T1000 (cell line): ENCODE data around the gene FAM217B.

Experiments
- DNase-seq: peaks from one replicate; lab custom pipeline; 2025; ENCODE audit warnings: mixed read lengths; lab: John Stamatoyannopoulos, UW

The FAM217B gene, protein sequence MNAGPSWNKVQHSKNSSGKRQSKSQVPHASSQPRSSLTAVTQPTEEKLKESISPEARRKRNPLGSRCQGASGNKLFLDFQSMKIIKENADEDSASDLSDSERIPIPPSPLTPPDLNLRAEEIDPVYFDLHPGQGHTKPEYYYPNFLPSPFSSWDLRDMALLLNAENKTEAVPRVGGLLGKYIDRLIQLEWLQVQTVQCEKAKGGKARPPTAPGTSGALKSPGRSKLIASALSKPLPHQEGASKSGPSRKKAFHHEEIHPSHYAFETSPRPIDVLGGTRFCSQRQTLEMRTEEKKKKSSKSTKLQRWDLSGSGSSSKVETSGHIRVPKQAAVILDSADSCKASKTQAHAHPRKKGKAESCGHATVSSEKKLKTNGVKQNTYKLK

DNA sequence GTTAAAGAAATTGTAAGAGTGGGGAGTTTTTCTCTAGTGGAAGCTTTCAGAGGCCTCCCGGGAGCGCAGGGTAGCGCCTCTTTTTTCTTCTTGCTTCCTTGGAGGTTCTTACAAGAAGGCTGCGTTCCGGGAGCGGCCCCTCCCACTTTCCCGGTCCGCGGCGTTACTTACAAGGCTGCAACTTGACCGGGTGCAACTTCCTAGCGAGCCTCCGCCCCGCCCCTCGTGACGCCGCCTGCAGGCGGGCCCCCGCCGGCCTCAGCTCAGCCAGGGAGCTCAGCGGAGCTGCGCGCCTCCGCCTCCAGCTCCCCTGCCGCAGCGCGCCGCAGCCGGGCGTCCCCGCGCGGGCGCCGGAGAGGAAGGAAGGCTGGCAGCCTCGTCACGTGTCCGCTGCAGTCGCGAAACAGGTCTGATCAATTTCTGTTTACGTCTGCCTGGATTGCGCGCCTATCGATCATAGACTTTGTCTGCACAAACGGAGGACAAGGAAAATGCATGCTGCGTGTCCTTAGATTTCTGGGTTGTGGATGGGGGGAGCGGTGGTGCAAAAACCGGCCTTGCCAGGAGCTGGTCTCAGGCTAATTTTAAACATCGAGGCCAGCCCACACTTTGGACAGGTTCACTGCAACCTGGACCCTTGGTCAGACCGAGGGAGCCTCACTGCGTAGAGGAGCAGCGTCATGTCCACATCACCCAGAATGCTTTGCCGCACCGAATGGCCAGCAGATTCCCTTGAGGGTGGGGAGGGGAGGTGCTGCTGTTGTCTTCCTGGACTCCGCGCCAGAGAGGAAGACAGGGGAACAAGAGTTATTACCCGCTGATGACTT is at the start of gene FAM217B, which contains the start of gene PPP1R3D:
Gene FAM217B (plus strand): TSS at position 261 of the 827 bp plus-strand sequence. CDS start 3,555 bp downstream, outside the sequence.
Gene PPP1R3D (minus strand): TSS at position 177 of the 827 bp plus-strand sequence. CDS start 374 bp downstream, outside the sequence.
- peak; percentile 53 for DNase-seq

DNA sequence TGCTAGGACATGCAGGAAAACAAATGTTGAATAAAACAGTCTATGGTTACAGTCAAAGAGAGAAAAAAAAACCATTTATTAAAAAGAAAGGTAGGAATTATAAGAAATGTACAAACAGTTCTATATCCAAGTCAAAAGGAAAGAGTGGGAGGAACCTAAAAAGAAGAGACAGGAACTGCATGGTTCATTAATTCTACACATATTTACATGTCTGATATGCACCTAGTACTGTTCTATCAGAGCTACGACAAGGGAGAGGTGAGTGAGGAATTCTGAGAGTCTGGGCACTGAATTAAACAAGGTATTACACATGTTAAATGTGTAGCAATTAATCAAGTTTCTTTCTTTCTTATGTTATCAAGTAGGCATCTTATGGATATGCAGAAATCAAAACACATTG is 48.6 kb upstream of the FAM217B start:
- DNase-seq, result no peak

DNA sequence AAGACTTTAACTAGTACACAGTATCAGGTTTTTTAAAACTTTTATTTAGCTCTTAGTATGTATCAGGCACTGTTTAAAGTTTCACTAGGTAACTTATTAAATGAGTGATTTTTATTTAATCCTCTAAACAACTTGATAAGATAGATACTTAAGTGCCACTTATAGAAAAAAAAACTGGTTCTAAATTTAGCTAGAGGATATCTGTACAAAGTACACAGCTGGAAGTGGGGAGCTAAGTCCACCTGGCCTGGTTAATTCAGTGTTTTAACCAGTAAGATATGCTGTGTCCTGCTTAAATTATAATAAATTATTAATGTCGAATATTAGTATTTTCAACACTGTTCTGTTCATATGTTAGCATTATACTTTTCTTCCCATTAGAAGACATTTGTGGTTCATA is 44.3 kb upstream of the FAM217B start:
- DNase-seq, result no peak

DNA sequence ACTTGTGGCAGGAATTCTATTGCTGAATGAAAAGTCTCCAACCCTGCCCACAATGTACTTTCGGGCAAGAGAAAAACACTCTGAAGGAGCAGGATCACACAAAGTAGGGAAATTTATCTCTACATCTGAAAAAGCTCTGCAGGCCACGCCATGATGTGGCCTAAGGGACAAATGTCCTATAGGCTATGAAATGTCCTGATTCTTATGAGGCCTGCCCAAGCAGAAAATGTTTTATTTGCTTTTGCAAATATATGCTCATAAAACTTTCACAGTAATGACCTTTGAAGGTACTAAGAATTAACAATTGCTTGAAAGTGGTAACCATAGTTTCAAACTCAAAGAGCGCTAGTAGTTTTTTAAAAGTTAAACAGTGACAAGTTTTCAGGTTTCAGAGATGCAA is 37.7 kb upstream of the FAM217B start:
- DNase-seq, result no peak

DNA sequence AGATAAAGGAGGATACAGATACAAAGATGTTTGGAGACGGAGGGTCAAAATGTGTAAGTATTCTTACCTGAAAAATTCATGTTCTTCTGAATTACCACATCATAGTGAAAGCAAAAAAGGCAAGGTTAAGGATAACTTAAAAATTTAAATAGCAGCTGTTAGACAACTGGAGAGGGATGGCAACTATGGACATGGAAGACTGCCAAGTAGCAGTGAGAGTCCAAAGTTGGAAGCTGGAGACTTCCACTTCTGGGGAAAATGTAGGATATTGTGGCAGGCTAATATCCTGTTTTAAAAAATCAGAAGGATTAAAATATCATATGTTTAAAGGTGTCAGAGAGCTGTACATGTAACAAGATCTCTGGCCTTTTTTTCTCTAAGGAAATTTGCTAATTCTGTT is 36.6 kb upstream of the FAM217B start:
- no peak for DNase-seq

DNA sequence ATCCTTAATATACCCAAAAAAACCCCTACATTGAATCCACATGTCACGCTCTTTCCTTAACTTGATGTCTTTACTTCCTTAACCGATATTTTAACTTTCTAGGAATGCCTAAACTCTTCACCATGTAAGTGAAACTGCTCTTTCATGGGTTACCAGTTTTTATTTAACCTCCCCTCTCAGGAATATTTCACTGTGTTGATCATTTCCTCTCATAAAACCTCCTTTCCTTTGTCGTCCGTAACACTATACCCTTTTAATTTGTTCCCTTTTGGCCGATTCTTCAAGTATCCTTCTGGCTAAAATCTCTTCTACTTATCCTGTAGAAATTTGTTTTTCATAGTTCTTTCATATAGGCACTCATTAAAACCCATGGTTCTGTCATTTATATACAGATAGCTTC is 31.3 kb upstream of the FAM217B start:
- DNase-seq, result no peak

DNA sequence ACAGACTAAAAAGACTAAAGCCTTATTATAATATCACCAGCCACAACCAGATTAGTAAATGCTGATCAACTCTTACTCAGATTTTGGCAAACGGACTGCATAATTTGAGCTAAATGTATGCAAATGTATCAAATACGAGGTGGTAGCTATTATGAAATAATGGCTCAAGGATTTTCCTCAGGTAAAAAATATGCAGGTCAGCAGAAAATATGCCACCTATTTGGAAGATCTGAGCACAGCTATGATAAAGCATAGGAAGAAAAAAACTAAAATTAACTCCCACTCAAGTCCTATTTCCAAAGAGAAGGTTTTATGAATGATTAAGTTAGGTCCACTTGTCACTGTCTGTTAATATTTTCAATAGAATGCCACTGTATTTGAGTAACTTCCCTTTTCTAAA is 29.1 kb upstream of the FAM217B start:
- DNase-seq, result no peak

DNA sequence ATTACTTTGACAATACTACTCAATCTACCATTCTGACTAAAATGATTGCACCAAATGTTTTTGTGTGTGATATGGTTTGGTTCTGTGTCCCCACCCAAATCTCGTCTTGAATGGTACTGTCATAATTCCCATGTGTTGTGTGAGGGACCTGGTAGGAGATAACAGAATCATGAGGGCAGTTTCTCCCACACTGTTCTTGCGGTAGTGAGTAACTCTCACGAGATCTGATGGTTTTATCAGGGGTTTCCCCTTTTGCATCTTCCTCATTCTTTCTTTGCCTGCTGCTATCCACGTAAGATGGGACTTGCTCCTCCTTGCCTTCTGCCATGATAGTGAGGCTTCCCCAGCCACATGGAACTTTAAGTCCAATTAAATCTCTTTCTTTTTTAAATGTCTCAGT is 27.6 kb upstream of the FAM217B start:
- DNase-seq, result no peak

DNA sequence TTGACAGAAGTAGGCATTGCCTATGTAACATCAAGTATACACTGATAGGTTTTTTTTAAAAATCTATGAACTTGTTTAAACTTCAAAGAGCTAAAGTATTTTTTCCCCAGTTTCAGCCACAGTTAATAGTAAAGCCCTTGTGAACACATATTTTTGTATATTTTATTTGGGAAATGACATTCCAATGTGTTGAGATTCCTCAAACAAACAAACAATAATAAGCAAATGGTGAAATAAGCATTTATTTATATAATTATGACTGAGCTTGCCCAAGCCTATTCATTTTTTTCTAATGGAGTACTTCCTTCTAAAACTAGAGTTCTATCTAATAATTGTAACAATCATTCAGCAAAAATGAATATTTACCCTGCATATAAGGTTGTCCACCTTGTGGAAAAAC is 19.2 kb upstream of the FAM217B start:
- no peak for DNase-seq

DNA sequence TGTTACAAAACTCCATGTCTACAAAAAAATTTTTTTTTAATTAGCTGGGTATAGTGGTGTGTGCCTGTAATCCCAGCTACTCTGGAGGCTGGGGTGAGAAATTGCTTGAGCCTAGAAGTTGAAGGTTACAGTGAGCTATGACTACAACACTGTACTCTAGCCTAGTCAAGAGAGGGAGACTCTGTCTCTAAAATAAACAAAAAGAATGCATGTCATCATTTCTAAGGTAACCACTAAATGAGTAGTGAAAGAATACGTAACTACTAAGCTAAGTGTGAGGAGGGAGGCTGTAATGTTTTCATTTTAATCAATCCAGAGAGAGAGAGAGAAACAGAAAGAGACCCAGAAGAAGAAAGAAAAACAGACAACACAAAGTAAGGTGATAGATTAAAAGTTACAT is 16.7 kb upstream of the FAM217B start:
- no peak for DNase-seq

DNA sequence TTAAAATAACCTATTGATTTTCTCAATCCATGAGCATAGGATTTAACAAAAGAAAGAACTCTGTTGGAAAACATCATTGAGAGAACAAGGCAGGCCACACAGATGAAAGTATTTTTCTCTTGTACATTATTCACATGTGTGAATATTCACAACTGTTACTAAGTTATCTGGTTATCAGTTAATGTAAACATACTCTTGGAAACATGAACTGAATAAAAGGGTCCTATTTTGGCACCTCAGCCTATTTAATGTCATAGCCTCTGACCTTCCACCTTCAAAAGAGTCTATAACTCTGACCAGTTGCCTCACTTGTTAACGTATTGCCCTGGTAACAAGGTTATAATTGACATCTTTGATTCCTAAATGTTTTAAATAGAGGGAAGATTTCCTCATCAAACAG is 14.8 kb upstream of the FAM217B start:
- no peak for DNase-seq

DNA sequence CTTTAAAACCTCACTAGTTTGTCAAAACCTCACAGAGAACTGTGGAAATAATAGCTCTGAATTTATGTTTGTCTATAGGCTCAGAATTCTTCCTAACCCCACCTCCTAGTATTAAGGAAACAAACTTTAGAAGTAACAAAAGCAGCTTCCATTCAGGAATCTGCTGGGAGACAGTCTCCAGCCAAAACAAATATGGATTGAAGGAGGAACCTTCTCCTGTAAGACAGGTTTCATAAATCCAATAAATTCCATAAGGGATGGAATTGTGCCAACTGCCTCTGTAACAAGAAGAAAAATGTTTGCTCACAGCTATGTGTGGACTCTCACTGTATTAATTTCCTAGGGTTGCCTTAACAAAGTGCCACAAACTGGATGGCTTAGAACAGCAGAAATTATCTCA is 14.3 kb upstream of the FAM217B start:
- DNase-seq, result no peak

DNA sequence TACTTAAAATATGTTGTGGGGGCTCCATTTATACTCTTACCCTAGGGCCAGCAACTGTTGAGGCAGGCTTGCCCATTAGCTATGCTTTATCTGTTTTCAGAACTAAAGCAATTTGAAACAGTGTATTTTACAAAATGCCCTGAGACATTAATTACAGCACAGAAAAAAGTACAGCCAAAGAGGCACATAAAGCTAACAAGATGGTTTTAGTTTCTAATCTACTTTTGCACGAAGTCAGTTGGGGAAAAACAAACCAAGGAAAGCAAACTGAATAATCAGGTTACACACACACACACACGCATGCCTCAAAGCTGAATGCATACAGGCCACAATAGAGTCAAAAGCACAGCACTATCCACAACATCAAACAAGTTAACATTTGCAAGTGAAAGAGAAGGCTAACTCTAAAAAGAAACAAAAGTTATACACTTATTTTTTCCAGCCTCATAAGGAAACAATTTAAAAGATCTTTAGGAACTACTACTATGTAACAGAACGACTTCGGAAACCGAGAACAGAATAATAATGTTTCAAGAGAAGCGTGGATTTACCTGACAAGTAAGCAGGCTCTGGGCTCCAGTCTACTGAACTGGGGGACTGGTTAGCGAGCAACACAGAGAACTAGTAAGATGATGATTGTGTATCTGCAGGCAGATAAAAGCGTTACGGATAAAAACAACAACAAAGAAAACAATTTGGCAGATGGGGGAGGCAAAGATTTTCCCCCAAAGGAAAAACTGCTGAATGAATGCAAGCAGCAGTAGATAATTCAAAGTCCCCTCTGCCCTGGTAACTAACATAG is 8.5 kb upstream of the FAM217B start:
- no peak for DNase-seq

DNA sequence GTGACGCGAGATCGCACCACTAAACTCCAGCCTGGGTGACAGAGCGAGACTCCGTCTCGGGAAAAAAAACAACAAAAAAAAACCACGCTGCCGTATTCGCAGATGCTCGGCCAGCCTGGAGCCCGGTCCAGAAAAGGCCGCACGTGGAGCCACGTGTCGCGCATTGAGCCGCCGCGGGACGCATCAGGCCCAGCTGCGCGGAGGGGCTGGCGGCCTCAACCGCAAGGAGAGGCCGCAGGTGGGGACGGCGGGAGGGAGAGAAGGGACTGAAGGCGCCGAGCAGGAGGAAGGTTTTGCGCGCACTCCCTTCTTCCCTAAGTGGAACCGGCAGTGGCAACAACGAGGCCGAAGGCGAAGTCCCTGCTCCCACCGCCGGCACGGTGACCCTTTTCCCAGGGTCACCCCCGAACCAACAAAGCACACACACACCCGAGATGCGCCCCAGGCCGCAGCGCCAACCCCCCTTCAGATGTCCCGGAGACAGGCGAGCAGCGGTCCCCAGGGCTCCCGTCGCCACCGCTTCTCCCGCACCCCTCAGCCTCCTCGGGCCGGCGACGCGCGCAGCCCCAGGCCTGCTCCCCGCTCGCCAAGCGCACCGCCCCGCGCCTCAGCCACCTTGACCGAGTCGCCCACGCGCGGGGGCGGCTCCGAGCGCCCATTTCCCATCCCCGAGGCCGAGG is 7.4 kb upstream of the FAM217B start:
- no peak for DNase-seq

DNA sequence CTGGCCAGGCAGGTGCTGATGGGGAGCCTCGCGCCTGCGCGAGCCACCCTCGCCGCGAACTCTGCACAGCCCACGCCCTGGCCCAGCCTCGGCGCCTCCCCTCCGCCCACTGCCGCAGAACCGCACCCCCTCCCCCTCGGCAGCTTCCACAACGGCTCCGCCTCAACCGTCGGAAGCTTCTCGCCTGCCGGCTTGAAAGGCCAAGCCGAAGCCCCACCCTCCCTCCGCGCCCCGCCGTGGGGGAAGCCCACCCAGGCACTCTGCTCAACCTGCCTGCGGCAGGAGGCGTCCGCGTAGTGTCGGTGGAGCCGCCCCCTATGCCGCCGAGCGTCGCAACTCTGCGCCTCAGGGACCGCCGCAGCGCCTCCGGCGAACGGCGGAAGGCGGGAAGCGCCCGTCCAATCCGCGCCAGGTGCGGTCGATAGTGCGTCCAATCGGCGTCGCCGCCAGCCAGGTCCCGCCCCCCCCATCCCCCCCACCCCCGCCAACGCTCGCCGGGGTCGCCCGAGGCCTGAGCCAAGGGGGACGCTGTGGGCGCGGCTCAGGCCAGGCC is 6.8 kb upstream of the FAM217B start, which contains the start of gene SYCP2:
Gene SYCP2 (minus strand): TSS at position 342 of the 553 bp plus-strand sequence. CDS start 11,224 bp downstream, outside the sequence.
- DNase-seq, result no peak

DNA sequence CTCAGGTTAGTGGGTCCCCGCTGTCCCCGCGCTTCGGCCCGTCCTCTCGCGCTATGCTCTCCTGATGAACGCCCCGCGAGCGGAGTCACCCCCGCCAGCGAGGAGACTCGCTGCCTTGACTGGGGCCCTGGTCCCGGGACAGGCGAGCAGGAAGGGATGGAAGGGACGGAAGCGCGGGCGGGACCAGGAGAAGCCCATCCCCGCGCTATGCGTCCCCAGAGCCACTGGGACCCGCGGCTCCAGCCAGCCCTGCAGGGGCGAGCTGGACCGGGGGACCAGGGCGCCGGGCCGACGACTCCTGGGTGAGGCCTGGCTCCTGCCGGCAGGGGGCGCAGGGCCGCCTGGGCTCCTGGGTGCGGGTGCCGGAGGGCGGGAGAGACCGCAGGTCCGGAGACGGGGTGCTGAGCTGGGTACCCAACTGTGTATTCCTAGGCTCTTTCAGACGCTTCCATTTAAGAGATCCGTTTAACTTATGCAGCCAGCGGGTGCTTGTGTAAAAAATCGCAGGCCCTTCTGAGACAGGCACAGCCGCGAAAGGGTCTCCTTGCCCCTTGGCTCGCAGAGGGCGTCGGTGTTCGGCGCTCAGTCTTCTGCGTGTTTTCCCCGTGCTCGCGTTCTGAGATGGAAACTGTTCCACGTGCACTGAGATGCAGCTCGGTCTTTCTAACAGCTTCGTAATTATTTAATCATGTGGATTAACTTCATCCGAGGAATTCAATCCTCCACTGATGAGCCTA is 6.2 kb upstream of the FAM217B start:
- peak; percentile 8 for DNase-seq

DNA sequence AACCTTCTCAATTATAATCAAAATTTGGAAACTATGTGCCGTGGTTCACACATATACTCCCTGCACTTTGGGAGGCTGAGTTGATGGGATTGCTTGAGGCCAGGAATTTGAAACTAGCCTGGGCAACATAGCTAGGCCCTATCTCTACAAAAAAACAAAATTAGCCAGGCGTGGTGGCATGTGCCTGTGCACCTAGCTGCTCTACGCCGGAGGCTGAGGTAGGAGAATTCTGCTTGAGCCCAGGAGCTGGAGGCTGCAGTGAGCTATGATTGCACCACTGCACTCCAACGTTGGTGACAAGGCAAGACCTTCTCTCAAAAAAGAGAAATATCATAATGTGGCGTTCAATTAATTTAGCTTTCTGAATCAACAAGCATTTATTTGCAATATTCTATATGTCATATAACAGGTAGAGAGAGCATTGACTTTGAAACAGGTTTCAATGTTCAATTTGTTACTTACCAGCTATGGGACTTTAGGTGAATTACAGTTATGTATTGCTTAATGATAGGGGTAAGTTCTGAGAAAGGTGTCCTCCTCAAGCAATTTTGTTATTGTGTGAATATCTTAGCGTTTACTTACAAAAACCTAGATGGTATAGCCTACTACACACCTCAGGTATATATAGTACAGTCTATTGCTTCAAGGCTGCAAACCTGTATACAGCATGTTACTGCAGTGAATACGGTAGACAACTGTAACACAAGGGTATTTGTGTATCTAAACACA is 4.6 kb upstream of the FAM217B start:
- no peak for DNase-seq

DNA sequence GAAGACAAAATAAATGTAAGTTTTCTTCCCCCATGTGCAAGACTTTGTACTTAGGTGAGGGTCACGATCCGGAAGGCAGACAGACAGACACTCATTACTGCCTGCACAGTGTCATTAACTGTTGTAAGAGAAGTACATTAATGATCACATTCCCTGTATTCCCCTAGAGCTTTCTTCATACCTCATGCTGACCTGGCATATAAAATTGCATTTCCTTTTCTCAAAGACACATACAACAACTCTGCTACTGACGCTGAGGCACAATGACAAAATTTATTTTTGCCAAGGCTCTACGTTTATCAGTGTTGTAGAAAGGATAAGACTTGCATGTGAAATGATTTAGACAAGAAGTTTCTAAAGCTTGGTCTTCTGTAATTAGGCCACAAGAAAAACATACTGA is 3.8 kb upstream of the FAM217B start:
- no peak for DNase-seq

DNA sequence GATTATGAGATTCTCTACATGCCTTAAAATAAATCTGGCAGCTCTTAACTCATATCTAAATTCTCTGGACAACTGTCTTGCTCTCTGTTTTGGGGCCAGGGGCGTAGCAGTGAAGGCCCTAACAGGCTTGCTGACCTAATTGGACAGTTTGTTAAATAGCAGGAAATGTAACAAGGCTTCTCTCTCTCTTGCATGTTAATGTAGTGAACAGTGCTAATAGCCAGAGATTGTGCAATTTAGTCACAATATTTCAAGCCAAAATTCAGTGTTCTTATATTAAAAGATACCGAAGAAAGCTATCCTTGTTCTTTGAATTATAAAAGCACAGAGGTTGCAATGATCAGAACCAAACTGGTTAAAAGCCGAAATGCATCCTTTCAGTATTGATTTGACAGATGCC is 3.0 kb upstream of the FAM217B start:
- DNase-seq, result no peak

DNA sequence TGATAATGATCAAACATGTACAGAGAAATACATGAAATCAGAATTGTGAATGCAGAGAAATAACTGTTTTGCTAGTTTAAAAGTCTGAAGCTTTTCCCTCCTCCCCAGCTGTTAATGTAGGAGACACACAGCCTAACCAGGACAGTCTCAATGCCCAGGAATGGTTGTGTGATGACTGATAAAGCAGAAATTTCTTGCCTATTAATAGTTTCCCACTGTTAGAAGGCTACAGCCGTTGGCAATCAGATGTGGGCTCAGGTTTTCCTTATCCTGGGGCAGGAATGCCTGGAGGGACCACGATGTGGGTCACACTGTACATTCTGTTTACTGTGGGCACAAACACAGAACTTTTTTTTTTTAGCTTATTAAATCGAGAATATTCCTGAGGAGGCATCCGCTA is 2.0 kb upstream of the FAM217B start:
- no peak for DNase-seq
